Measurements from ENCODE around the gene PDCD6IP.
"Not testable (repeated sequence)": the region's sequence is repeated elsewhere in the genome, so short reads cannot be mapped to it uniquely, and the experiment has no call there.

Gene PDCD6IP

DNA sequence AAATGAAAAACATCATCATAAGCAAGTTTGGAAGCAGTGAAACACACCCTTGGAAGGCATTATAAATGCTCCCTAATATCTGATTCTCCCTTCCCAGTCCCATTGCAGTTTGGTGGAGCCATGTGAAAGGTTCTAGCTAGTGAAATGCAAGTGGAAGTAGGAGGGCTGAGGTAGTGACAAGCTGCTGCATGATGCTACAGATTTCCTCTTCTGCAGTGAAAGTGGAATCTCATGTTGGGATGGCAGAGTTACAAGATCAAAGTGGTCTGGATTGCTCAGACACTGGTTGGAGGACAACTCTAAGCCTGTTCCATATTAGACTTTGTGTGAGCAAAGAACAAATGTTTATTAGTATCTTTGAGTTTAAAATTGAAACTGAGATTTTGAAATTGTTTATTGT is 3.3 kb upstream of the PDCD6IP start:
- no peak for DNase-seq

DNA sequence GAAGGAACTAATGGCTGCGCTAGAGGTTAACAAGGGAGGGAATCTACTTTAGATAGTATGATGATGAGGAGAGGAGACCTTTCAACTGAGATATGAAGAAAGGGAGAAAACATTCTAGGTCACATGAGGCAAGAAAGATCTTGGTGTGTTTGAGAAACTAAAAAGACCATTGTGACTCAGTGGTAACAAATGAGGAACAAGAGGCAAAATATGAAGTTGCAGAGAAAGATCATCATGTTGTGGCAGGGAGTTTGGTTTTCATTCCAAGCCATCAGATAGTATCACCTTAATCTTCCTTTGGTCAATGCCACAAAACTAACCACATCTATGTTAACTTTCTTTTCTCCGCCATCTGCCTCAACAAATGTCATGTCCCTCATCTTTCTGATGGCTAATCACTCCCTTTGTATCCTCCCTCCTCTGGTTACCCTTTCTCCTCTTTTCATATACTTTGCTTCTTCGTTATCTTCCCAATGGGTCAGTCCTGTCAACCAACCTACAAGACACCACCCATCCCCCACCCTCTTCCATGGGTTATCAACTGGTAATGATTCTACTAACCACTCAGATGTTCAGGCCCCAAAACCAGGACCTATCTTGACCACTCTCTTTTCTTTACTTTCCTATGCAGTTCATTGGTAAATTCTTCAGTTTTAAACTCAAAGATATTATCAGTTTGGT is 2.4 kb upstream of the PDCD6IP start:
- DNase-seq: no peak

DNA sequence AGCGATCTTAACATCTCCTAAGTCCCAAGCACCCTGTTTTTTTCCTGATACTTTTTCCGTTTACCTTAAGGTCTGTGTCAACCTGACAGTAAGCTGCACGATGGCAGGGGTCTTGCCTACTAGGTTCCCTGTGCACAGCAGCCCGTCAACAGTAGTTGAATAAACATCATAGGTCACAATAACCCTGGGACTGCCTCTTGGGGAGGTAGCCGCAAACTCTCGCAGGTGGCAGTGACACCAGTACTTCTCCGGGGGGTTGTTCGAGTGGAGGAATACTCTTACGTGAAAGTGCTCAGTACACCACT is 365 bp upstream of the PDCD6IP start:
- no peak for DNase-seq

DNA sequence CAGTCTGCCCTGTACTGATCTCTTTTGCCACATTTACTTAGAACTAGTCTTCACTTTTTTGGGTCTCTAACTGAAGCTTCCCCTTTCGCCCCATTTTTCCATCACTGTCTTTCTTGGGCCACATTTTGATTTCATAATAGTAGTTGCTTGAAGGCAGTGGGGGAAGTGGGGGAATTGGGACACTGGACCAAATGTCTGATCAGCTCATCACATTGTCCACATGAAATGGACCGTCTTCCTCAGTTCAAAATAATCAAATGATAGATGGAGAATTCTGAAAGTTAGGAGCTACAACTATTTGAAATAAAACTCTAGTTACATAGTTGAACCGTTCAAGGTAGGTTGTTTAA is 747 bp downstream of the PDCD6IP start:
- no peak for DNase-seq

DNA sequence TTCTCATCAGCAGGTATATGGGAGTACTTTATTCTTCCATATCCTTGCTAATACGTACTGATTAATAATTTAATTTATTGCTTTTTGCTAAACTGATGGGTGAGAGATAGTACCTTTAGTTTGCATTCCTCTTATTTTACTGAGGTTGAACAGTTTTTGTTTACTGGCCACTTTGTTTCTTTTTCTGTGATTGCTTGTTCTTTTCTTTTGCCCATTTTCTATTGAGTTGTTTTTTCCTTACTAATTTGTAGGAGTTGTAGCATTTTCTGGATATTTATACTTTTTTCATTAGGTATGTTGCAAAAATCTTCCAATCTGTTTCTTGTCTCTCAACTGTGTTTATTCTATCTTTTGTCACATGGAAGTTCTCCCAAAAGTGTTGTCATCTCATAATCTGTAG is 4.8 kb downstream of the PDCD6IP start:
- DNase-seq: no peak

DNA sequence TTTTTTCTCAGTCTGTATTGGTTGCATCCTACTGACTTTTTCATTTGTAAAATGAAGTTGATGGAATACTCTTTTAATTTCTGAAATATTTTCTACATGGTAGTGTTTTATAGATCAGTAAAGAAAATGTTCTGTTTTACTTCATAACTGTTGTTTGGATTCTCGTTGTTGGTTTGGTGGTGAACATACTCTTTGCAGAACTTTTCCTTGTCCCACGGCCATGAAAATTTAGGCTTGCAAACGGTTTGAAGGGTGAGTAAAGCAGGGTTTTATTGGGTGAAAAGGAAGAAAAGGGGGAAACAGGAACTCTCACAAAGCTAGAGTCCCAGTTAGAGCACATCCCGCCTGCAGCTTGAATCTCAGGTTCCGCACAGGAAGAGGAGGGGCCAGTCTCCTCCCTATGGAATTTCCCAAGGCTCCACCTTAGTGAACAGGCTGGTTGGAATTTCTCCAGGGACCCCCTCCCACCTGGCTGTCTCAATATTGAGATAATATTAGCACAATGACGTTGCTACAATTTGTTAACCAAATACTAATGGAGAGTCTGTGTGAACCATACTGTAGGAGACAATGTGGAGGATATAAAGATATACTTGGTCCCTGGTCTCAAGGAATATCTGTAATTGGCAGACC is 5.6 kb downstream of the PDCD6IP start:
- no peak for DNase-seq

DNA sequence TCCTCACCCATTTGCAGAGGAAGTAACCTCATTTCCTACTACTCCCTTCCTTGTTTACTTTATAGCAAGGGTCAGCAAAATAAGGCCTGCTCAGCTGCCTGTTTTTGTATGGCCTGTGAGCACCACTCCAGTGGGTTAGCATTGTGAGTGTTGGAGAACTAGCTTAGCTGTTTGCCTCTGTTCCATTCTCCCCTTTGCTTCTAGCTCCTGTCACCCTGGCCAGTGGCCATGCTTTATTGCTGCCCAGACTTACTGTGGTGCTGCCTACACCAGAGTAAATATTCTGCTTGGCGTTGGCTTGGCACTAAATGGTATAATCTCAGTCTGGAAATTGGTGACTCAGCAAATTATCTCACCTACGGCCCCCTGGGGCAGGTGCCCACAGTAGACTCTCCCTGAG is 8.8 kb downstream of the PDCD6IP start:
- no peak for DNase-seq

DNA sequence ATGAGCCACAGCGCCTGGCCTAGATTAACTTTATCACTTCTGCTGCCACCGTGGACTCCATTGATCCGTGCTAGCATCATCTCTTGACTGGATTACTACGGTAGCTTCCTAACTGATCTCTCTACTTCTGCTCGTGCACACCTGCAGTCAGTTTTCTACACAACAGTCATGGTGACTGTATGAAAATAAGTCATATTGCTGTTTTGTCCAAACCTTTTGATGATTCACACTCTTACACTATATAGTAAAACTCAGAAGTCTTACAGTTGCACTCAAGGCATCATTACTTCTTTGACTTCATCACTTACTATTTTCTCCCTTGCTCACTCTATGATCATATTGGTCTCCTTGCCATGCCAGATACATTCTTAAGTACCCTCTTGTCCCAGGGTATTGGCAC is 10.1 kb downstream of the PDCD6IP start:
- DNase-seq: no peak

DNA sequence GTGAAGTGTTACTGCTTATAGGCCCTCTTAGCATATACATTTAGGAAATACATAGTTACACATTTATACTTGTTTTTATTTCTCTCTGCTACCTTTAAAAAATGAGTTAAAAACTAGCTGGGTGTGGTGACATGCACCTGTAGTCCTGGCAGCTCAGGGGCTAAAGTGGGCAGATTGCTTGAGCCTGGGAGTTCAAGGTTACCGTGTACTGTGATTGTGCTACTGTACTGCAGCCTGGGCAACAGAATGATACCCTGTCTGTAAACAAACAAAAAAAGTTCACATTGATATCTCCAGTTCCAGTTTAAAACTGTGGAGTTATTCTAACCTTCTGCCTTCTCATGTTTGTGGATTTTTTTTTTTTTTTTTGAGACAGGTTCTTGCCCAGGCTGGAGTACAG is 12.1 kb downstream of the PDCD6IP start:
- no peak for DNase-seq

DNA sequence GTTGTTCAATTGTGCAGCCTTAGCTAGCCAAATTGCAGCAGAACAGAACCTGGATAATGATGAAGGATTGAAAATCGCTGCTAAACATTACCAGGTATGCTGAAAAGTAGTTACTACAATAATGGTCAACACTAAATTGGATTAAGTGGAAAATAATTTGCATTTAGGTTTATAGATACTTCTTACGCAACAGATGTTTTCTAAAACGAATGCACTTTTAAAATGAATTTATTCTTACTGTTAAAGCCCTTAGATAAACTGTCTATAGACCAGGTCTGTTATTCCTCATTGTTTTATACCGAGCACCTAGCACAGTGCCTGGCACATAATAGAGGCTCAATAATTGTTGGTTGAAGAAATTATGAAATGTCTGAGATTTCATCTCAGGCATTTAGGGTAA is 23.6 kb downstream of the PDCD6IP start:
- DNase-seq: no peak

DNA sequence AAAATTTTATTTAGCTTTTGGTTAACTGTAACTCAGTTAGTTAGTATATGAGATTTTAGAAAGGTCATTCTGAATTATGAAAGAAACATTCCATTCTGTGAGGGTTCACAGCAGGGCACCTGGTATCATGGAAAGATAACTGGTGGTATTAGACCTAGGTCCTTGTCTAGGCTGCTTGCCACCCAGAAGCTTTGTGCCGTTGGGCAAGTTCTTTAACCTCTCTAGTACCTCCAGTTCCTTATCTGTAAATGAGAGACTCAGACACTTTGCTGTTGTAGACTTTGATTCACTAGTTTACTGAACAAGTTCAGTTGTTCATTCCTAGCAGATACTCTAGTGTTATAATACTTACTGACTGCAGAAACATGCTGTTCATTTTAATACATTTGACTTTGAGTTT is 25.4 kb downstream of the PDCD6IP start:
- no peak for DNase-seq

DNA sequence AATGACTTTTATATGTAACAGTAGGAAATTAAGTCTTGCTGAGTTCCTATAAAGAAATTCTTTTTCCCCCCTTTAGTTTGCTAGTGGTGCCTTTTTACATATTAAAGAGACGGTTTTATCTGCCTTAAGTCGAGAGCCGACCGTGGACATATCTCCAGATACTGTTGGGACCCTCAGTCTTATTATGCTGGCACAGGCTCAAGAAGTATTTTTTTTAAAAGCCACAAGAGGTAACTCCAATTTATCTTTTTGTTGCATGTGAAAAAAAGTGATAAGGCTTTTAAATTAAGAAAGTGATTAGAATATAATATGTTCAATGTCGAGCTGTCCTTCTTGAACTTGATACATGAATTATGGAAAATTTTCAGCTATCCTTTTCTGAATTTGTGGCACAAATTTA is 26.7 kb downstream of the PDCD6IP start:
- DNase-seq: no peak

DNA sequence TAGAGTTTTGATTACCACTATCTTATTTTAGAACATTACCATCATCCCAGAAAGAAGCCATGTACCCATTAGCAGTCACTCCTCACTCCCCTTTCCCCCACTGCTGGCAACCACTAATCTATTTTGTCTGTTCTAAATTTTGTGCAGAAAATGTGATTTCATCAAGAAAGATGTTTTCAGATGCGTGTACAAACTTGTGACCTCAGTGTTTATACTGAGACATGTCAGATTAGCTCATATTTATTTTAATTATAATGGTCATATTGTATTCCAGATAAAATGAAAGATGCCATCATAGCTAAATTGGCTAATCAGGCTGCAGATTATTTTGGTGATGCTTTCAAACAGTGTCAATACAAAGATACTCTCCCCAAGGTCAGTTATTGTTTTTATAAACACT is 27.8 kb downstream of the PDCD6IP start:
- no peak for DNase-seq

DNA sequence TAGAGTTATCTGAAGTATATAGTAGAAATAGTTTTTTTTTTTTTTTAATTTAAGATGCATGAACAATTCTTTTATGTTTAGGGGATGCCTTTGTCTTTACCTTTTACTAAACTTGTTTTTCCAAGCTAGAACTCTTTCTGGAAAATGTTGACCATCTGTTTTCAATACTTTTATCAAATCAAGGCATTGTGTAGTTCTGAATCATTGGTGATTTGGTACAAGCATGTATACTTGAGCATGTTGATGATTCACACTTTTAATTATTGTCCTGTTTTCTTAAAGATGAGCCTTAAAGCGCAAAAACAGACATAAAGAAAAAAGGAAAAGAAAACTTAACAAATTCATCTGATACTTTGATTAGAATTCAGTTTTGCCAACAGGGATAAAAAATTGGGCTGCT is 28.3 kb downstream of the PDCD6IP start:
- DNase-seq: no peak

DNA sequence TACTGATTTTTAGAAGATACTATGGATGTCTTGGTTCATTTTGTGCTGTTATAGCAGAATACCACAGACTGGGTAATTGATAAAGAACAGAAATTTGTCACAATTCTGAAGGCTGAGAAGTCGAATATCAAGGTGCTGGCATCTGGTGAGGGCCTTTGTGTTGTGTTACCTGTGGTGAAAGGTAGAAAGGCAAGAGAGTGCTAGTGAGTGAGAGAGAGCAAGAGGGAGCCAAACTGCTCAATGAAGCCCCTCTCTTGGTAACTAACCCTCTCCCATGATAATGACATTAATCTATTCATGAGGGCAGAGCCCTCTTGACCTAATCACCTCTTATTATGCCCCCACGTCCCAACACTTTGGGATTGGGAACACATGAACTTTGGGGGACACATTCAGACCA is 31.3 kb downstream of the PDCD6IP start:
- DNase-seq: no peak

DNA sequence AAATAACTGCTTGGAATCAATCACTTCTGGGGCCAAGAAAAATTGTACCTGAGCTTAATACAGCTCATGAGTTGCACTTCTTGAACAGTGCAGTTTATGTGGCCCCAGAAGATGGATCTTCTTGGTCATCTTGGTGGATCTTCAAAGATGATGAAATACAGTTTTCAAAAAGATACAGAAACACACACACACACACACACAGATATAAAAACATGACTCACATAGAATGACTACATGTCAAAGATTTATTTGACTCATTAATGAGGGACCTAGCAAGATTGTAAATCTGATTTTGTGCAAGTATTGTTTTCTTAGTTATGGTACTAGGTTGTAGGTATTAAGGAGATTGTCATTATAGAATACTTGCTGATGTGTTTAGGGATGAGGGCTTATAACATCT is 32.6 kb downstream of the PDCD6IP start:
- DNase-seq: no peak

DNA sequence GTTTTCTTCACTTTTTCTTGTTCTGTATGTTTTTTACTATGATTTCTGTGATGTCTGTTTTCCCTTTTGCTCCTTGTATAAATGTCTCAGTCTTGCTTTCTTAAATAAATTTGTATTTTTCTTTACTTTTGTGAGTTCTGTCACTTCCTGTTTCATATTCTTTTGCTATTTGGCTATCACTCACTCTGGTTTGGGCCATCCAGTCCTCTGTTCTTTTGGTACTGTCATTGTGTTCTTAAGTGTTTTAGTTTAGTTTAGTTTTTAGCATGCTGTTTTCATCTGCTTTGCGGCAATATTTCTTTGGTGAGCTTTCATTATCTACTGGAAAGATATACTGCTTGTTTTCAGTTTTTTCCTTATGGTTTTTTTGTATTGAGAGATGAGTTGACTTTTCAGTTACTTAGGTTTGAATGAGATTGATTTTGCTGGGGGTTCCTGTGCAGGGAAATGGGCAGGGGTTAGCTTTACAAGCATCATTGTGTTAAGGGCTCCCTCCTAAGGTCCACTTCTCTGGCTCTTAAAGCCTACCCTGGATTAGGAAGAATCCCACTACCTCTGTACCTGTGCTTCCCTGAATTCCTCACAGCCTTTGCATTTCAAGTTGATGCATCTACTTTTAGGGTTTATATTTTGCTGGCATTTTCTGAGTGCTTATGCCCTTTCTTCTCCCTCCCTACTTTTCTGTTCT is 35.1 kb downstream of the PDCD6IP start:
- DNase-seq: no peak

DNA sequence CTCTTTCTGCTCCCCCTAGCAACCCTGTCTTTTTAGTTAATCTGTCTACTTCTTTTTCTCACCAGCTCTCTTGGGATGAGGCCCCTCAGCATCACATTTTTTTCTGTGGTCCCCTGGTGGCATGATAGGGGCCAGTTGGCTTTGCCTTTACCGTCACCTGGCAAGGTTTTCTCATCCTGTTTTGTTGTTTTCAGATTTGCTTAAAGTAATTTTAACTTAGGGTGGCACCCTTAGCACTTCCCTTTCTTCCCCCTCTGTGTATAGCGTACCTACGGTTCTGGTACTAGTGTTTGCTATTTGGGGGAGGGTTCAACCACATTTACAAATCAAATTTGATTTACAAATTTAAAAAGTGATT is 35.6 kb downstream of the PDCD6IP start:
- no peak for DNase-seq

DNA sequence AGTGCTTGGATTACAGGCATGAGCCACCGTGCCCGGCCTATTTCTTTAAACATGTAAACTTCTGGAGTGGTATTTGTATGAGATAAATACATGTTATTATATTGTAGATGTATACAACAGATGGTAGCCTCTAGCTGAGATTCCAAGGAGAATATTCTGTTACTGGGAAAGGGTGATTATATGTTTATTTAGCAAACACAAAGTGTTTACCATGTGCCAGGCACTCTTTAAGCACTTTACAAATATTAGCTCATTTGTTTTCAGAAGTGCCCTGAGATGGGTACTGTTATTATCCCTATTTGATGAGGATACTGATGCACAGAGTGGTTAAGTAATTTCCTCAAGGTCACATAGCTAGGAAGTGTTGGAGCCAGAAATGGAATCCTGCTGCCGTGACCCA is 38.8 kb downstream of the PDCD6IP start:
- DNase-seq: not testable (repeated sequence)

DNA sequence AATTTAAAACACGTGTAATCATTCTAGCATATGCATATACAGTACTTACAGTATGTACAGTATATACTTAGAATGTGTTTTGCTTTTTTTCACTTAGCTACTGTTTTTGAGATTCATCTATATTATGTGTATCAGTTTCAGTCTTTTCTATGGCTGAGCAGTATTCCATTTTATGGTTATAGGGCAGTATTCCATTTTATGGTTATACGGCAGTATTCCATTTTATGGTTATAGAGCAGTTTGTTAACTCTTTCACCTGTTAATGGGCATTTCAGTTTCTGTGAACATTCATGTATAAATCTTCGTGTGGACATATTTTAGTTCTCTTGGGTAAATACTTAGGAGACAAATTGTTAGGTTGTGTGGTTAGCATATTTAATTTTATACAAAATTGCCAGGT is 40.9 kb downstream of the PDCD6IP start:
- no peak for DNase-seq

DNA sequence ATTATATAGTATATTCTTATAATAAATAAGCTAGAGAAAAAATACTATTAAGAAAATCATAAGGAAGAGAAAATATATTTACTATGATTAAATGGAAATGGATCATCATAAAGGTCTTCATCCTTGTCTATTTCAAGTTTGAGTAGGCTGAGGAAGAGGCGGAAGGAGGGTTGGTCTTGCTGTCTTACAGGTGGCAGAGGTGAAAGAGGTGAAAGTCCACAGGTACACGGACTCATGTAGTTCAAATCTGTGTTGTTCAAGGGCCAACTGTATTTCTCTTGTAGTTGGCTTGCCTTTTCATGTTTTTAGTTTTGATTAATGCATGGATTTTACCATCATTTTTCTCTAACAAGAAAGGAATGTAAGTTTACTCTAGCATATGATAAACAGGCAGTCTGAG is 41.7 kb downstream of the PDCD6IP start:
- DNase-seq: no peak

DNA sequence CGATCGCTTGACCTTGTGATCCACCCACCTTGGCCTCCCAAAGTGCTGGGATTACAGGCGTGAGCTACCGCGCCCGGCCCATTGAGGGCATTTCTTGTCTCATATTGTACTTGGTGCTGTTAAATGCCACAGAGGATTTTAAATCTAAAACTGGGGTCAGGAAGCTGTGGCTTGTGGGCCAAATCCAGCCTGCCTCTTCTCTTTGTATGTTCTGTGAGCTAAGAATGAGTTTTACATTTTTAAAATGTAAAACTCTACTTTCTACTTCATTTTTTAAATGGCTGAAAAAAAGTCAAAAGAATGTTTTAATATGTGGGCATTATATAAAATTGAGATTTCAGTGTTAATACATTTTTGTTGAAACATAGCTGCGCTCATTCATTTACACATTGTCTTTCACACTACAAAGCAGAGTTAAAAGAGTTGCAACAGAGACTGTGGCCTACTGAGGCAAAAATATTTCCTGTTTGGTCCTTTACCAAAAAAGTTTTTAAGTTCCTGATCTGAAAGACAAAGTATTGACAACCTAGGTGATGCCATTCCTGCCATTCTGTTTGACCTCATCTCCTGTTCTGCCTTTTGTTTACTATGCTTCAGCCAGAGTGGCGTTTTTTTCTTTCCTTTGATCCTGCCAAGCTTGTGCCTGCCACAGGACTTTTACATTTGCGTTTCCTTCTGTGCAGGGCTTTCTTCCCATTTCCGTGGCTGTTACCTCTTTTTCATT is 50.4 kb downstream of the PDCD6IP start:
- DNase-seq: no peak

DNA sequence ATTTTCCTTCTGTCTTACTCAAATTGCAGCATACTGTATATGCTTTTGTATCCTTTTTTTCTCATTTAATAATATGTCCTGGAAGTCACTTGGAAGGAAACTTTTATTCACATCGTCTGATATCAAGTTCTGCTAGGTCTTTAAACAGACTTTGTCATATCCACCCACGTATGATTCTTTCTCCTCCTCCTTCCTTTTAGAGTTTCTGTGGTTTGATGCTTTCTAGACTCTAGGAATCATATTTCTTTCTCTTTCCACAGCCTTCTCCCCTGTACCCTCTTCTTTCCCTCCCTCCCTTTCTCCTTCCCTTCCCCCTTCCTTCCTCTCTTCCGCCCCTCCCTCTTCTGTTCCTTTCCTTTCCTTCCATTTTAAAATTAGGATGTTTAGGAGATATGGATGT is 52.2 kb downstream of the PDCD6IP start:
- DNase-seq: not testable (repeated sequence)

DNA sequence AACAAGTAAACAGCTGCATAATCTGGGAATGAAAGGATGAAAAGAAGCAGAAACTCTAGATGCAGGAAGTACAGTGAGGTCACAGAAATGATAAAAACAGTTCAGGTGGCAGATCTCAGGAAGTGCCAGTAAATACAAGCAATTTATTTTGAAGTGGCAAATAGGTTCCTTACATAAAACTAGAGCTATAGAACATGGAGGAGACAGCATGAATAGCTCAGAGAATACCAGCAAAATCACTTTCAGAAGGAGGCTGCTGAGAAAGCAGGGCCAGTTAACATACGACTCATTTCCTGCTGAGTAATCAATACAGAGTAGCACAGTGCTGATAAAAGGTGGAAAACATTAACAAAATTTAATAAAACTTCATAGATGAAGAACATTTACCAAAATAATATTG is 57.0 kb downstream of the PDCD6IP start:
- not testable (repeated sequence) for DNase-seq

Measured in stimulated activated CD4-positive, alpha-beta T cell treated with anti-CD3 and anti-CD28 coated beads, Interleukin-4, amount 100 ng/mL, for 1 hour (primary cell).